Liver (tissue), 9 donors: ENCODE measurements around the gene NDFIP2. TPM values are rescaled to one million over a fixed set of nuclear protein-coding genes. Genes with fewer than 3 reads are reported as not detected.

Source experiments
- DNase-seq: peaks from one replicate; pipeline ENCODE4 v3.0.0-alpha.2; 2017; ENCODE audit warnings: low spot score
- H3K27ac ChIP-seq, 2 donors: one replicate each; pipeline ENCODE4 v1.7.0; 2013; ENCODE audit warnings: inconsistent platforms in 2 of 2, low read length in 2 of 2, control low read depth in 1 of 2, low read depth in 1 of 2, mild to moderate bottlenecking in 1 of 2
- H3K27me3 ChIP-seq, 4 donors: one replicate each; pipeline versions ENCODE4 v1.6.1 to v1.7.0; 2013; ENCODE audit warnings: low read length in 3 of 4, inconsistent platforms in 1 of 4, mild to moderate bottlenecking in 1 of 4, moderate library complexity in 1 of 4; ENCODE audit not compliant: control insufficient read depth in 4 of 4, insufficient read depth in 4 of 4
- H3K36me3 ChIP-seq, 4 donors: one replicate each; pipeline versions ENCODE4 v1.6.1 to v1.7.0; 2013; ENCODE audit warnings: low read length in 3 of 4, mild to moderate bottlenecking in 3 of 4, low read depth in 1 of 4, moderate library complexity in 1 of 4; ENCODE audit not compliant: control insufficient read depth in 4 of 4, insufficient read depth in 3 of 4
- H3K4me1 ChIP-seq, 4 donors: one replicate each; pipeline versions ENCODE4 v1.6.1 to v1.7.0; 2013; ENCODE audit warnings: low read length in 3 of 4, mild to moderate bottlenecking in 3 of 4, moderate library complexity in 1 of 4; ENCODE audit not compliant: control insufficient read depth in 4 of 4, insufficient read depth in 4 of 4
- H3K4me3 ChIP-seq, 3 donors: one replicate each; pipeline versions ENCODE4 v1.6.1 to v1.7.0; 2013; ENCODE audit warnings: low read length in 3 of 3, control low read depth in 1 of 3, low read depth in 1 of 3, mild to moderate bottlenecking in 1 of 3
- H3K9ac ChIP-seq, 2 donors: one replicate each; pipeline ENCODE4 v1.7.0; 2013; ENCODE audit warnings: low read length in 2 of 2, mild to moderate bottlenecking in 2 of 2, moderate library complexity in 2 of 2, control low read depth in 1 of 2, low read depth in 1 of 2
- H3K9me3 ChIP-seq, 4 donors: one replicate each; pipeline versions ENCODE4 v1.6.1 to v1.7.0; 2013; ENCODE audit warnings: low read length in 3 of 4; ENCODE audit not compliant: control insufficient read depth in 4 of 4
- ATF3 ChIP-seq: IDR thresholded peaks from 2 replicates; pipeline ENCODE4 v1.6.1; 2016; ENCODE audit warnings: antibody characterized with exemption
- EGR1 ChIP-seq, 2 donors: IDR thresholded peaks; 2 replicates each; pipeline ENCODE4 v1.6.1; 2016 to 2018; ENCODE audit warnings: antibody characterized with exemption in 2 of 2, low read depth in 2 of 2
- FOXA1 ChIP-seq: IDR thresholded peaks from 2 replicates; pipeline ENCODE4 v1.6.1; 2016; ENCODE audit warnings: antibody characterized with exemption
- FOXA2 ChIP-seq: IDR thresholded peaks from 2 replicates; pipeline ENCODE4 v1.6.1; 2016; ENCODE audit warnings: antibody characterized with exemption
- HNF4A ChIP-seq, 2 donors: conservative IDR thresholded peaks; 2 replicates each; pipeline ENCODE4 v1.6.1; 2016; ENCODE audit warnings: antibody characterized with exemption in 2 of 2, mild to moderate bottlenecking in 2 of 2
- HNF4G ChIP-seq: IDR thresholded peaks from 2 replicates; pipeline ENCODE4 v1.6.1; 2016; ENCODE audit warnings: antibody characterized with exemption
- JUND ChIP-seq, 2 donors: IDR thresholded peaks; 2 replicates each; pipeline ENCODE4 v1.6.1; 2016; ENCODE audit warnings: antibody characterized with exemption in 2 of 2
- MAX ChIP-seq: IDR thresholded peaks from 2 replicates; pipeline ENCODE4 v1.6.1; 2016; ENCODE audit warnings: antibody characterized with exemption
- NR2F2 ChIP-seq: IDR thresholded peaks from 2 replicates; pipeline ENCODE4 v1.6.1; 2016; ENCODE audit warnings: antibody characterized with exemption
- RAD21 ChIP-seq, 2 donors: IDR thresholded peaks; 2 replicates each; pipeline ENCODE4 v1.6.1; 2016; ENCODE audit warnings: antibody characterized with exemption in 2 of 2, mild to moderate bottlenecking in 2 of 2
- RXRA ChIP-seq, 2 donors: IDR thresholded peaks; 2 replicates each; pipeline ENCODE4 v1.6.1; 2017 to 2018; ENCODE audit warnings: antibody characterized with exemption in 2 of 2, mild to moderate bottlenecking in 1 of 2
- SP1 ChIP-seq: IDR thresholded peaks from 2 replicates; pipeline ENCODE4 v1.6.1; 2018; ENCODE audit warnings: antibody characterized with exemption, mild to moderate bottlenecking
- YY1 ChIP-seq: IDR thresholded peaks from 2 replicates; pipeline ENCODE4 v1.6.1; 2016; ENCODE audit warnings: antibody characterized with exemption, mild to moderate bottlenecking
- ZBTB33 ChIP-seq: IDR thresholded peaks from 2 replicates; pipeline ENCODE4 v1.6.1; 2016; ENCODE audit warnings: antibody characterized with exemption
- WGBS: extraction: QIAGEN DNeasy Blood & Tissue Kit; methylation state at CpG from one replicate; pipeline ENCODE4 v1.1.7; 2013; 5-methylcytosine and 5-hydroxymethylcytosine counted together
- polyA plus RNA-seq, 2 donors: library from polyadenylated mRNA; stranded (reverse) in 1 of 2; unstranded in 1 of 2; fragments of 200-250 nt in 1 of 2; fragments of >200 nt in 1 of 2; fragmentation: Nextera tagmentation in 1 of 2; extraction: Ambion mirVana in 1 of 2; gene quantifications; one replicate each; pipeline versions ENCODE4 v1.2.1 to v1.2.3, GENCODE V29; 2013 to 2015
- total RNA-seq, 2 donors: library from RNA; depleted of rRNA; stranded (reverse); fragments of >200 nt; gene quantifications; one replicate each; pipeline ENCODE4 v1.2.3, GENCODE V29; 2014
- TF ChIP-seq, protein P1 (sequence below): IDR thresholded peaks from 2 replicates; pipeline ENCODE4 v1.6.1; 2016; ENCODE audit warnings: antibody characterized with exemption, mild to moderate bottlenecking
- donor health status: healthy.
- donor health status: healthy.
- donor health status: healthy.
- donor health status: healthy.
- donor health status: healthy.

NDFIP2 gene
- total and polyA plus RNA-seq, 4 donors: 15.5 to 22.2 (median 16.3) TPM

- no peak overlapping the region for H3K4me3 ChIP-seq
- no peaks in the 10 kb centered on the region for H3K36me3 ChIP-seq
- TF ChIP-seq HNF4G (no peak), FOXA1 (no peak), NR2F2 (no peak), EGR1 (IDR thresholded peaks at IDR 0.05; ENCODE audit: low read depth in 2 of 2) (no peak), FOXA2 (no peak), HNF4A (conservative IDR thresholded peaks at IDR 0.05) (no peak), RAD21 (IDR thresholded peaks at IDR 0.05) (no peak), ATF3 (no peak)
- TF ChIP-seq, protein P1, sequence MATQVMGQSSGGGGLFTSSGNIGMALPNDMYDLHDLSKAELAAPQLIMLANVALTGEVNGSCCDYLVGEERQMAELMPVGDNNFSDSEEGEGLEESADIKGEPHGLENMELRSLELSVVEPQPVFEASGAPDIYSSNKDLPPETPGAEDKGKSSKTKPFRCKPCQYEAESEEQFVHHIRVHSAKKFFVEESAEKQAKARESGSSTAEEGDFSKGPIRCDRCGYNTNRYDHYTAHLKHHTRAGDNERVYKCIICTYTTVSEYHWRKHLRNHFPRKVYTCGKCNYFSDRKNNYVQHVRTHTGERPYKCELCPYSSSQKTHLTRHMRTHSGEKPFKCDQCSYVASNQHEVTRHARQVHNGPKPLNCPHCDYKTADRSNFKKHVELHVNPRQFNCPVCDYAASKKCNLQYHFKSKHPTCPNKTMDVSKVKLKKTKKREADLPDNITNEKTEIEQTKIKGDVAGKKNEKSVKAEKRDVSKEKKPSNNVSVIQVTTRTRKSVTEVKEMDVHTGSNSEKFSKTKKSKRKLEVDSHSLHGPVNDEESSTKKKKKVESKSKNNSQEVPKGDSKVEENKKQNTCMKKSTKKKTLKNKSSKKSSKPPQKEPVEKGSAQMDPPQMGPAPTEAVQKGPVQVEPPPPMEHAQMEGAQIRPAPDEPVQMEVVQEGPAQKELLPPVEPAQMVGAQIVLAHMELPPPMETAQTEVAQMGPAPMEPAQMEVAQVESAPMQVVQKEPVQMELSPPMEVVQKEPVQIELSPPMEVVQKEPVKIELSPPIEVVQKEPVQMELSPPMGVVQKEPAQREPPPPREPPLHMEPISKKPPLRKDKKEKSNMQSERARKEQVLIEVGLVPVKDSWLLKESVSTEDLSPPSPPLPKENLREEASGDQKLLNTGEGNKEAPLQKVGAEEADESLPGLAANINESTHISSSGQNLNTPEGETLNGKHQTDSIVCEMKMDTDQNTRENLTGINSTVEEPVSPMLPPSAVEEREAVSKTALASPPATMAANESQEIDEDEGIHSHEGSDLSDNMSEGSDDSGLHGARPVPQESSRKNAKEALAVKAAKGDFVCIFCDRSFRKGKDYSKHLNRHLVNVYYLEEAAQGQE: no peak
- no peak overlapping the region for H3K9ac ChIP-seq
- no peak for DNase-seq
- WGBS: 88% methylated on average over 5 of the region's 5 CpGs
- H3K4me1 ChIP-seq: peaks cover 4 to 32% (median 14%) of the 10 kb centered on the region in 4 donors
- H3K9me3 ChIP-seq: no peaks in the 10 kb centered on the region
- H3K27ac ChIP-seq: no peak overlapping the region
- H3K27me3 ChIP-seq: no peaks in the 10 kb centered on the region
Observed at GRCh38 chr13:79479882-79480281, 1.1 kb upstream of the NDFIP2 start.

DNA sequence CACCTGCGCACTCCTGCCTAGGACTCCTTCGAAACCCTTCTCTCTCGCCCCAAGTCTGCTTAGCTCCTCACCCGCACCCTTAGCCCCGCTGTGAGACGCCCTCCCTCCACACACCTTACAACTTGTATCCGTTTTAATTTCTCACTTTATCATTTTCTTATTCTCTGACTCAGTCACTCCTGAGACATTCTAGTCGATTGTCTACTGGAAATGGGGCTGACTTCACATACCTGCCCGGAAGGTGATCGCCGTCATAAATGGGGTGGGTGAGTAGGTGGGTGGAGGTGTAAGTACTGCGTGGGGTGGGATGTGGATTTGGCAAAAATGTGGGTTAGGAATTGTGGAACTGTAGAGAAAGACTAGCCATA is 714 bp downstream of the NDFIP2 start:
- no peaks in the 10 kb centered on the region for H3K9me3 ChIP-seq
- H3K27ac ChIP-seq: peak overlapping the region; percentile 77 to 85
- peak overlapping the region; percentile 80 to 96 (median 81) for H3K4me3 ChIP-seq
- no peaks in the 10 kb centered on the region for H3K27me3 ChIP-seq
- no peaks in the 10 kb centered on the region for H3K36me3 ChIP-seq
- H3K9ac ChIP-seq: peak overlapping the region; percentile 91 to 98
- no peak for DNase-seq
- H3K4me1 ChIP-seq: peaks cover 4 to 48% (median 30%) of the 10 kb centered on the region in 4 donors
- under 1% methylated on average over 12 of the region's 12 CpGs for WGBS
- TF ChIP-seq RXRA (IDR thresholded peaks at IDR 0.05): no peak
- TF ChIP-seq HNF4G: no peak
- TF ChIP-seq ZBTB33: no peak
- no peak for TF ChIP-seq SP1
- TF ChIP-seq, protein P1: no peak
- no peak for TF ChIP-seq HNF4A (conservative IDR thresholded peaks at IDR 0.05)
- TF ChIP-seq MAX: no peak
- no peak for TF ChIP-seq JUND (IDR thresholded peaks at IDR 0.05)
- no peak for TF ChIP-seq YY1
